Glutamatergic neuron (in vitro differentiated cells): ENCODE data around the gene RPS21. TPM values are rescaled to one million over a fixed set of nuclear protein-coding genes. Genes with fewer than 3 reads are reported as not detected.

ENCODE experiments used
- DNase-seq: peaks from one replicate; pipeline ENCODE4 v3.0.0; 2022
- H3K27ac Mint-ChIP-seq: one replicate; pipeline ENCODE4 v1.8.0; 2020; ENCODE audit warnings: mild to moderate bottlenecking, mixed read lengths, inconsistent platforms; ENCODE audit not compliant: unreplicated experiment
- H3K27me3 Mint-ChIP-seq: one replicate; pipeline ENCODE4 v1.8.0; 2020; ENCODE audit warnings: mild to moderate bottlenecking, moderate library complexity, mixed read lengths, inconsistent platforms; ENCODE audit not compliant: unreplicated experiment
- H3K36me3 Mint-ChIP-seq: one replicate; pipeline ENCODE4 v1.8.0; 2020; ENCODE audit warnings: mild to moderate bottlenecking, mixed read lengths, inconsistent platforms; ENCODE audit not compliant: unreplicated experiment
- H3K4me1 Mint-ChIP-seq: one replicate; pipeline ENCODE4 v1.8.0; 2020; ENCODE audit warnings: mild to moderate bottlenecking, low read depth, mixed read lengths, inconsistent platforms; ENCODE audit not compliant: unreplicated experiment
- H3K4me3 Mint-ChIP-seq: one replicate; pipeline ENCODE4 v1.8.0; 2020; ENCODE audit warnings: mild to moderate bottlenecking, mixed read lengths, inconsistent platforms; ENCODE audit not compliant: unreplicated experiment
- H3K9me3 Mint-ChIP-seq: one replicate; pipeline ENCODE4 v1.8.0; 2020; ENCODE audit warnings: mild to moderate bottlenecking, moderate library complexity, mixed read lengths, inconsistent platforms; ENCODE audit not compliant: unreplicated experiment
- CTCF ChIP-seq: fragments of 200-600 bp; sonication (generic); IDR thresholded peaks from one replicate; pipeline ENCODE4 v1.5.0; 2021; ENCODE audit not compliant: partially characterized antibody, unreplicated experiment
- total RNA-seq: library from RNA; stranded (reverse); fragmentation: NEBNext Ultra II Directional; extraction: Animal tissue kit (Norgen Biotek cat#: 25700); gene quantifications from one replicate; pipeline ENCODE4 v1.2.1, GENCODE V29; 2021; ENCODE audit not compliant: unreplicated experiment

Gene RPS21
- total RNA-seq, 1 donor from 2014 or later: 829 TPM

- no peak overlapping the region for H3K4me3 Mint-ChIP-seq
- no peak for DNase-seq
- H3K27me3 Mint-ChIP-seq: peaks cover 12% of the 10 kb centered on the region
- H3K9me3 Mint-ChIP-seq: peaks cover 14% of the 10 kb centered on the region
- TF ChIP-seq CTCF: no peak
- peaks cover 11% of the 10 kb centered on the region for H3K4me1 Mint-ChIP-seq
- H3K36me3 Mint-ChIP-seq: peaks cover 10% of the 10 kb centered on the region
- no peak overlapping the region for H3K27ac Mint-ChIP-seq
Observed at GRCh38 chr20:62347151-62347404, 39.8 kb upstream of the RPS21 start.

- H3K27me3 Mint-ChIP-seq: peaks cover 13% of the 10 kb centered on the region
- peaks cover 14% of the 10 kb centered on the region for H3K9me3 Mint-ChIP-seq
- no peak overlapping the region for H3K4me3 Mint-ChIP-seq
- no peak overlapping the region for H3K27ac Mint-ChIP-seq
- TF ChIP-seq CTCF: no peak
- DNase-seq: no peak
- H3K4me1 Mint-ChIP-seq: peaks cover 11% of the 10 kb centered on the region
- H3K36me3 Mint-ChIP-seq: peaks cover 10% of the 10 kb centered on the region
Observed at GRCh38 chr20:62347445-62347844, 39.5 kb upstream of the RPS21 start.

- Mint-ChIP-seq H3K4me1 (peaks cover 9% of the 10 kb centered on the region), H3K36me3 (peaks cover 10% of the 10 kb centered on the region), H3K27ac (no peak overlapping the region), H3K27me3 (peaks cover 15% of the 10 kb centered on the region), H3K4me3 (peak overlapping the region; percentile 2), H3K9me3 (peaks cover 13% of the 10 kb centered on the region)
- no peak for TF ChIP-seq CTCF
- DNase-seq: no peak
Observed at GRCh38 chr20:62348604-62349003, 38.3 kb upstream of the RPS21 start.

GRCh38 chr20:62349556-62350097 is 37.3 kb upstream of the RPS21 start:
- Mint-ChIP-seq H3K9me3 (peaks cover 12% of the 10 kb centered on the region), H3K27ac (no peak overlapping the region), H3K4me1 (peaks cover 10% of the 10 kb centered on the region), H3K36me3 (peaks cover 10% of the 10 kb centered on the region), H3K27me3 (peaks cover 15% of the 10 kb centered on the region), H3K4me3 (peak overlapping the region; percentile 20)
- DNase-seq: peak; percentile 21
- TF ChIP-seq CTCF: no peak

GRCh38 chr20:62350098-62350628 is 36.7 kb upstream of the RPS21 start:
- no peak overlapping the region for H3K4me3 Mint-ChIP-seq
- H3K4me1 Mint-ChIP-seq: peaks cover 10% of the 10 kb centered on the region
- no peak for TF ChIP-seq CTCF
- H3K27me3 Mint-ChIP-seq: peaks cover 15% of the 10 kb centered on the region
- H3K27ac Mint-ChIP-seq: no peak overlapping the region
- H3K36me3 Mint-ChIP-seq: peaks cover 10% of the 10 kb centered on the region
- H3K9me3 Mint-ChIP-seq: peaks cover 11% of the 10 kb centered on the region
- DNase-seq: peak; percentile 14
